Trophoblast cell (in vitro differentiated cells and primary cell): ENCODE data around the gene IL10.

Source experiments
- DNase-seq, 2 donors: peaks; one replicate each; pipeline ENCODE4 v3.0.0-alpha.2; 2016
- H2AFZ ChIP-seq: 2 replicates; pipeline ENCODE4 v1.6.1; 2013; ENCODE audit warnings: low read length, moderate library complexity, mild to moderate bottlenecking; ENCODE audit not compliant: insufficient read depth, poor library complexity
- H2AK5ac ChIP-seq: 2 replicates; pipeline ENCODE4 v1.6.1; 2013; ENCODE audit warnings: mild to moderate bottlenecking, low read length
- H2BK120ac ChIP-seq: 2 replicates; pipeline ENCODE4 v1.6.1; 2013; ENCODE audit warnings: low read length, mild to moderate bottlenecking, moderate library complexity; ENCODE audit not compliant: insufficient read depth, poor library complexity
- H2BK12ac ChIP-seq: 2 replicates; pipeline ENCODE4 v1.6.1; 2013; ENCODE audit warnings: mild to moderate bottlenecking, low read length, moderate library complexity
- H2BK5ac ChIP-seq: 2 replicates; pipeline ENCODE4 v1.6.1; 2013; ENCODE audit warnings: low read length, low read depth, moderate library complexity, mild to moderate bottlenecking; ENCODE audit not compliant: poor library complexity
- H3K14ac ChIP-seq: 2 replicates; pipeline ENCODE4 v1.6.1; 2013; ENCODE audit warnings: mild to moderate bottlenecking, low read length
- H3K18ac ChIP-seq: 2 replicates; pipeline ENCODE4 v1.6.1; 2013; ENCODE audit warnings: mild to moderate bottlenecking, low read length
- H3K23ac ChIP-seq: 2 replicates; pipeline ENCODE4 v1.6.1; 2013; ENCODE audit warnings: low read length
- H3K27ac ChIP-seq: 2 replicates; pipeline ENCODE4 v1.5.1; 2013; ENCODE audit warnings: low read depth, mild to moderate bottlenecking, inconsistent platforms, low read length, moderate library complexity
- H3K27me3 ChIP-seq: 2 replicates; pipeline ENCODE4 v1.6.1; 2013; ENCODE audit warnings: inconsistent platforms, mild to moderate bottlenecking, low read length, moderate library complexity; ENCODE audit not compliant: insufficient read depth
- H3K36me3 ChIP-seq, 2 experiments: 1 replicate in 1 of 2; 2 replicates in 1 of 2; pipeline ENCODE4 v1.6.1; 2013; ENCODE audit warnings: low read length in 2 of 2, mild to moderate bottlenecking in 2 of 2, moderate library complexity in 1 of 2; ENCODE audit not compliant: insufficient read depth in 2 of 2, control insufficient read depth in 1 of 2
- H3K4ac ChIP-seq: 2 replicates; pipeline ENCODE4 v1.6.1; 2013; ENCODE audit warnings: low read depth, mild to moderate bottlenecking, low read length, moderate library complexity
- H3K4me1 ChIP-seq, 2 experiments: 1 replicate in 1 of 2; 2 replicates in 1 of 2; pipeline ENCODE4 v1.6.1; 2013; ENCODE audit warnings: low read length in 2 of 2, mild to moderate bottlenecking in 2 of 2, moderate library complexity in 1 of 2; ENCODE audit not compliant: insufficient read depth in 2 of 2, control insufficient read depth in 1 of 2
- H3K4me2 ChIP-seq: 2 replicates; pipeline ENCODE4 v1.6.1; 2013; ENCODE audit warnings: inconsistent platforms, mild to moderate bottlenecking, low read length, moderate library complexity
- H3K4me3 ChIP-seq: 2 replicates; pipeline ENCODE4 v1.5.1; 2013; ENCODE audit warnings: mild to moderate bottlenecking, low read depth, low read length, inconsistent platforms
- H3K79me1 ChIP-seq: one replicate; pipeline ENCODE4 v1.6.1; 2013; ENCODE audit warnings: low read length
- H3K79me2 ChIP-seq: 2 replicates; pipeline ENCODE4 v1.6.1; 2013; ENCODE audit warnings: low read length, mild to moderate bottlenecking; ENCODE audit not compliant: control insufficient read depth, insufficient read depth, poor library complexity
- H3K9ac ChIP-seq: 2 replicates; pipeline ENCODE4 v1.6.1; 2013; ENCODE audit warnings: mild to moderate bottlenecking, low read length
- H3K9me3 ChIP-seq: 2 replicates; pipeline ENCODE4 v1.6.1; 2013; ENCODE audit warnings: low read depth, mild to moderate bottlenecking, control low read depth, inconsistent platforms, low read length; ENCODE audit not compliant: insufficient read depth
- H4K12ac ChIP-seq: 2 replicates; pipeline ENCODE4 v1.6.1; 2013; ENCODE audit warnings: low read depth, mild to moderate bottlenecking, low read length, moderate library complexity
- H4K8ac ChIP-seq: 2 replicates; pipeline ENCODE4 v1.6.1; 2013; ENCODE audit warnings: low read depth, mild to moderate bottlenecking, low read length, moderate library complexity
- H4K91ac ChIP-seq: one replicate; pipeline ENCODE4 v1.6.1; 2013; ENCODE audit warnings: low read depth, mild to moderate bottlenecking, low read length, moderate library complexity
- WGBS: extraction: QIAGEN DNeasy Blood & Tissue Kit; methylation state at CpG from one replicate; pipeline ENCODE4 v1.1.7; 2013; ENCODE audit warnings: missing lambda C conversion rate; ENCODE audit not compliant: insufficient read length, insufficient coverage; ENCODE audit errors: extremely low coverage; 5-methylcytosine and 5-hydroxymethylcytosine counted together

Gene IL10

GRCh38 chr1:206804156-206804737, 32.0 kb upstream of the IL10 start:
- H3K79me2 ChIP-seq = no peaks in the 10 kb centered on the region
- no peak overlapping the region for H3K18ac ChIP-seq
- no peak overlapping the region for H3K14ac ChIP-seq
- H3K9me3 ChIP-seq = peaks cover 1% of the 10 kb centered on the region
- no peak overlapping the region for H2AK5ac ChIP-seq
- H4K12ac ChIP-seq = no peak overlapping the region
- no peak overlapping the region for H2BK12ac ChIP-seq
- H3K36me3 ChIP-seq = no peaks in the 10 kb centered on the region
- no peak overlapping the region for H4K8ac ChIP-seq
- H3K23ac ChIP-seq = no peak overlapping the region
- no peaks in the 10 kb centered on the region for H3K79me1 ChIP-seq
- no peak overlapping the region for H2AFZ ChIP-seq
- H3K27me3 ChIP-seq = no peaks in the 10 kb centered on the region
- H3K4me3 ChIP-seq = no peak overlapping the region
- no CpG with 5 or more reads among the region's 1 CpG for WGBS
- H2BK5ac ChIP-seq = no peak overlapping the region
- H2BK120ac ChIP-seq = no peak overlapping the region
- H3K4ac ChIP-seq = no peak overlapping the region
- H3K4me2 ChIP-seq = no peak overlapping the region
- no peak overlapping the region for H3K9ac ChIP-seq
- DNase-seq = no peak
- H4K91ac ChIP-seq = no peak overlapping the region
- peaks cover 0 to 7% of the 10 kb centered on the region in 2 experiments for H3K4me1 ChIP-seq
- no peak overlapping the region for H3K27ac ChIP-seq

- Histone ChIP-seq H3K27me3 (no peaks in the 10 kb centered on the region), H3K4me3 (no peak overlapping the region), H2BK120ac (no peak overlapping the region), H2AFZ (no peak overlapping the region), H3K36me3 (no peaks in the 10 kb centered on the region), H3K9ac (no peak overlapping the region), H4K8ac (no peak overlapping the region), H3K4ac (no peak overlapping the region), H3K4me1 (peaks cover 0 to 7% of the 10 kb centered on the region in 2 experiments), H3K79me2 (no peaks in the 10 kb centered on the region), H3K18ac (no peak overlapping the region), H3K4me2 (no peak overlapping the region), H4K91ac (no peak overlapping the region), H3K79me1 (no peaks in the 10 kb centered on the region), H2BK12ac (no peak overlapping the region), H3K27ac (no peak overlapping the region), H3K9me3 (peaks cover 1% of the 10 kb centered on the region), H4K12ac (no peak overlapping the region), H3K14ac (no peak overlapping the region), H3K23ac (no peak overlapping the region), H2AK5ac (no peak overlapping the region), H2BK5ac (no peak overlapping the region)
- no peak for DNase-seq
- WGBS = no CpG with 5 or more reads among the region's 8 CpGs
Measured at GRCh38 chr1:206803221-206803730, 31.0 kb upstream of the IL10 start.

GRCh38 chr1:206802401-206802800, 30.1 kb upstream of the IL10 start:
- H3K36me3 ChIP-seq = no peaks in the 10 kb centered on the region
- no peak overlapping the region for H3K4me2 ChIP-seq
- H4K91ac ChIP-seq = no peak overlapping the region

DNA sequence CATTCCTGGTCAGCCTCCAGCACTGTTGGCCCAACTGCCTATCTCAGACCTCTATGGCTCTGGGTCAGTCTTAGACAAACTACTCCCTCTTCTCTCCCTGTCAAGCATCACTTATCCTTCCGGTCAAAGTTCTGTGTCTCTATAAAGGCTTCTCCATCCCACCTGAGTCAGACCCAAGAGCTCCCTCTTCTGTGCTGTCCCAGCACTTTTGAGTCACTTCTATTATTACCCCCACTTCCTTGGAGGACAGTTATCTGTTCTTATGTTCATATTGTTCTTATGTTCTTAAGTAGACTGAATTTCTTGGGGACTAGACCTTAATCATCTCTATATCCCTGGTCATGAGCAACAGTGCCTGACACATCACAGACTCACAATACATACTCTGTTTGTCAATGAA, 29.2 kb upstream of the IL10 start:
- H3K27me3 ChIP-seq = no peaks in the 10 kb centered on the region
- no peak overlapping the region for H3K14ac ChIP-seq
- peaks cover 0 to 7% of the 10 kb centered on the region in 2 experiments for H3K4me1 ChIP-seq
- WGBS = no CpG with 5 or more reads among the region's 1 CpG
- H4K12ac ChIP-seq = no peak overlapping the region
- H4K91ac ChIP-seq = no peak overlapping the region
- peaks cover 1% of the 10 kb centered on the region for H3K9me3 ChIP-seq
- H3K79me1 ChIP-seq = no peaks in the 10 kb centered on the region
- no peak overlapping the region for H3K23ac ChIP-seq
- H3K36me3 ChIP-seq = no peaks in the 10 kb centered on the region
- no peak overlapping the region for H4K8ac ChIP-seq
- no peak overlapping the region for H3K27ac ChIP-seq
- H3K4ac ChIP-seq = no peak overlapping the region
- H3K79me2 ChIP-seq = no peaks in the 10 kb centered on the region
- no peak overlapping the region for H2BK120ac ChIP-seq
- H3K9ac ChIP-seq = no peak overlapping the region
- DNase-seq = no peak
- H3K4me3 ChIP-seq = no peak overlapping the region
- H2AK5ac ChIP-seq = no peak overlapping the region
- no peak overlapping the region for H2AFZ ChIP-seq
- no peak overlapping the region for H3K18ac ChIP-seq
- no peak overlapping the region for H2BK12ac ChIP-seq
- no peak overlapping the region for H2BK5ac ChIP-seq
- no peak overlapping the region for H3K4me2 ChIP-seq

More at GRCh38 chr1:206802401-206802800, 30.1 kb upstream of the IL10 start:
- Histone ChIP-seq H2BK12ac (no peak overlapping the region), H3K79me1 (no peaks in the 10 kb centered on the region), H3K4me1 (peaks cover 0 to 7% of the 10 kb centered on the region in 2 experiments), H2BK120ac (no peak overlapping the region), H3K23ac (no peak overlapping the region), H3K4me3 (no peak overlapping the region), H3K4ac (no peak overlapping the region), H4K8ac (no peak overlapping the region), H3K18ac (no peak overlapping the region), H3K14ac (no peak overlapping the region), H2AK5ac (no peak overlapping the region), H3K79me2 (no peaks in the 10 kb centered on the region), H4K12ac (no peak overlapping the region), H3K9me3 (peaks cover 1% of the 10 kb centered on the region), H2AFZ (no peak overlapping the region), H3K27me3 (no peaks in the 10 kb centered on the region), H3K9ac (no peak overlapping the region), H2BK5ac (no peak overlapping the region), H3K27ac (no peak overlapping the region)
- WGBS = no CpG with 5 or more reads among the region's 4 CpGs
- peak in 1 of 2 donors; percentile 56 for DNase-seq
